ENCODE results near the gene SNAP91. TPM values are rescaled to one million over a fixed set of nuclear protein-coding genes. Genes with fewer than 3 reads are reported as not detected.

The SNAP91 gene
- total and polyA plus RNA-seq, 9 of the 15 experiments (the other 6 are each of a cell fraction or from before 2014, with no cell fraction given): not detected

DNA sequence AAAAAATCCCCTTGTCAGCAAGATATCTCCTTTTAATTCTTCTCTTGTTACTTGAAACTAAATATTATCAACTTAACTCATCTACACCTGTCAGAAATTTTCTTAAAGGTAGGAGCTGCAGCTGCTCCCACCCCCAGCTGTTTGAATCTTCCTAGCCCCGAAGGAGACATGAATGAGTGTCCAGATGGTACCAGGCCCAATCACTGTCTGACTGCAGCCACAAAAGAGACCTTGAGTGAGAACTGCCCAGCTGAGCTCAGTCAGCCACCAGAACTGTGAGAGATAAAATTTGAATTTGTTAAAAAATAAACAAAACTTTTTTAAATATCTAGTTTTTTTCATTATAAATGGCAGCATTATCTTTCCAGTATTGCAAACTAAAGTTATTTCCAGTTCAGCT, 111.8 kb downstream of the SNAP91 start:
- H3K27ac ChIP-seq (ENCODE audit: extremely low read depth, low read depth, low read length): no peak overlapping the region
- ChIA-PET CTCF (ENCODE audit: low intra/inter-chr PET ratio) (no interaction called here), POLR2A (no interaction called here)
- BruUV-seq (replicated peaks): no TSS peak
- H2AFZ ChIP-seq (ENCODE audit: low read depth, low read length): no peak overlapping the region
- WGBS (ENCODE audit: insufficient coverage, low coverage, missing lambda C conversion rate): 0% methylated on average over 1 of the region's 1 CpG
- FAIRE-seq: no peak
- no peak overlapping the region for H3K9ac ChIP-seq (ENCODE audit: insufficient read depth in 1 of 2, low read depth in 2 of 2, low read length in 2 of 2)
- no peaks in the 10 kb centered on the region for H4K20me1 ChIP-seq (replicated peaks; ENCODE audit: control insufficient read depth, insufficient read depth, low read length)
- DNase-seq (ENCODE audit: extremely low read depth in 1 of 4, low spot score in 3 of 4): no peak
- peaks cover 2 to 5% of the 10 kb centered on the region in 2 experiments; a peak in 2 of 5 replicates for H3K27me3 ChIP-seq (ENCODE audit: control insufficient read depth in 2 of 2, insufficient read depth in 2 of 2, low read length in 2 of 2)
- H3K4me1 ChIP-seq (replicated peaks in 1 of 2; ENCODE audit: control insufficient read depth in 2 of 2, insufficient read depth in 2 of 2, low read length in 2 of 2): peaks cover 0 to 4% of the 10 kb centered on the region in 2 experiments; a peak in 1 of 5 replicates
- in situ Hi-C loops (cut with MboI): no loop called here
- ATAC-seq: no peak
- TF ChIP-seq, protein P1, sequence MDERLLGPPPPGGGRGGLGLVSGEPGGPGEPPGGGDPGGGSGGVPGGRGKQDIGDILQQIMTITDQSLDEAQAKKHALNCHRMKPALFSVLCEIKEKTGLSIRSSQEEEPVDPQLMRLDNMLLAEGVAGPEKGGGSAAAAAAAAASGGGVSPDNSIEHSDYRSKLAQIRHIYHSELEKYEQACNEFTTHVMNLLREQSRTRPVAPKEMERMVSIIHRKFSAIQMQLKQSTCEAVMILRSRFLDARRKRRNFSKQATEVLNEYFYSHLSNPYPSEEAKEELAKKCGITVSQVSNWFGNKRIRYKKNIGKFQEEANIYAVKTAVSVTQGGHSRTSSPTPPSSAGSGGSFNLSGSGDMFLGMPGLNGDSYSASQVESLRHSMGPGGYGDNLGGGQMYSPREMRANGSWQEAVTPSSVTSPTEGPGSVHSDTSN (CRISPR knock-in tag; IDR thresholded peaks at IDR 0.05; ENCODE audit: low read depth): no peak
- TF ChIP-seq, protein P1 (tag; conservative IDR thresholded peaks at IDR 0.05; ENCODE audit: low read depth): no peak
- TF ChIP-seq C11orf30 (IDR thresholded peaks at IDR 0.05; ENCODE audit: low read depth): 0 out of 2 replicates have a peak, but pooled peaks have one; percentile 28
- H3K36me3 ChIP-seq (ENCODE audit: control insufficient read depth, insufficient read depth, low read length): no peaks in the 10 kb centered on the region
- intact Hi-C loops (cut with micrococcal nuclease): no loop called here
- H3K79me2 ChIP-seq (ENCODE audit: control insufficient read depth, insufficient read depth, low read length): no peaks in the 10 kb centered on the region
- H3K9me3 ChIP-seq (replicated peaks; ENCODE audit: control insufficient read depth, insufficient read depth, low read depth, low read length): no peaks in the 10 kb centered on the region
- H3K4me3 ChIP-seq: no peak overlapping the region
- H3K4me2 ChIP-seq (ENCODE audit: insufficient read depth, low read length): no peak overlapping the region
- no peaks in the 10 kb centered on the region for H3K9me1 ChIP-seq (ENCODE audit: control insufficient read depth, insufficient read depth, low read length)

DNA sequence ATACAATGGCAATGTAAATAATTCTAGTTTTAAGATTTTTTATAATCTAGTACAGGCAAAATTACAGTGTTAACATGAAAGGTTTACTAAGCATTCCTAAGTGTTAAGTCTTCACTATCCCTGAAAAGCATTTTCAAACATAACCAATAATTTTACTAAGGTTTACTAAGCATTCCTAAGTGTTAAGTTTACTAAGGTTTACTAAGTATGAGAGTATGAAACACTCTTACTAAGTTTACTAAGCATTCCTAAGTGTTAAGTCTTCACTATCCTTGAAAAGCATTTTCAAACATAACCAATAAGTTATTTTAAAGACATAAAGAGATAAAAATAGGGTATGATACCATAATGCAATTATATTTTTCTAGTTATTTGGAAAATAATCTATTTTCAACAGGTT, 114.0 kb downstream of the SNAP91 start:
- no peak overlapping the region for H3K9ac ChIP-seq (ENCODE audit: insufficient read depth in 1 of 2, low read depth in 2 of 2, low read length in 2 of 2)
- no peak overlapping the region for H2AFZ ChIP-seq (ENCODE audit: low read depth, low read length)
- H3K27me3 ChIP-seq (ENCODE audit: control insufficient read depth in 2 of 2, insufficient read depth in 2 of 2, low read length in 2 of 2): peaks cover 2 to 5% of the 10 kb centered on the region in 2 experiments; a peak in 2 of 5 replicates
- ChIA-PET CTCF (ENCODE audit: low intra/inter-chr PET ratio) (no interaction called here), POLR2A (no interaction called here)
- no peak overlapping the region for H3K27ac ChIP-seq (ENCODE audit: extremely low read depth, low read depth, low read length)
- no peaks in the 10 kb centered on the region for H3K9me1 ChIP-seq (ENCODE audit: control insufficient read depth, insufficient read depth, low read length)
- peaks cover 0 to 4% of the 10 kb centered on the region in 2 experiments; a peak in 1 of 5 replicates for H3K4me1 ChIP-seq (replicated peaks in 1 of 2; ENCODE audit: control insufficient read depth in 2 of 2, insufficient read depth in 2 of 2, low read length in 2 of 2)
- H3K79me2 ChIP-seq (ENCODE audit: control insufficient read depth, insufficient read depth, low read length): no peaks in the 10 kb centered on the region
- no peak for ATAC-seq
- no peak overlapping the region for H3K4me2 ChIP-seq (ENCODE audit: insufficient read depth, low read length)
- no peaks in the 10 kb centered on the region for H3K9me3 ChIP-seq (replicated peaks; ENCODE audit: control insufficient read depth, insufficient read depth, low read depth, low read length)
- intact Hi-C loops (cut with micrococcal nuclease): loop anchor here (5.0 kb wide), 2 partner anchors 58 to 373 kb away; no protein-coding TSS in a partner anchor
- no peaks in the 10 kb centered on the region for H4K20me1 ChIP-seq (replicated peaks; ENCODE audit: control insufficient read depth, insufficient read depth, low read length)
- no peak for DNase-seq (ENCODE audit: extremely low read depth in 1 of 4, low spot score in 3 of 4)
- H3K4me3 ChIP-seq: no peak overlapping the region
- in situ Hi-C loops (cut with MboI): no loop called here
- no TSS peak for BruUV-seq (replicated peaks)
- no peaks in the 10 kb centered on the region for H3K36me3 ChIP-seq (ENCODE audit: control insufficient read depth, insufficient read depth, low read length)
- FAIRE-seq: no peak
- TF ChIP-seq, protein P2, sequence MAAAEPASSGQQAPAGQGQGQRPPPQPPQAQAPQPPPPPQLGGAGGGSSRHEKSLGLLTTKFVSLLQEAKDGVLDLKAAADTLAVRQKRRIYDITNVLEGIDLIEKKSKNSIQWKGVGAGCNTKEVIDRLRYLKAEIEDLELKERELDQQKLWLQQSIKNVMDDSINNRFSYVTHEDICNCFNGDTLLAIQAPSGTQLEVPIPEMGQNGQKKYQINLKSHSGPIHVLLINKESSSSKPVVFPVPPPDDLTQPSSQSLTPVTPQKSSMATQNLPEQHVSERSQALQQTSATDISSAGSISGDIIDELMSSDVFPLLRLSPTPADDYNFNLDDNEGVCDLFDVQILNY (CRISPR knock-in tag; IDR thresholded peaks at IDR 0.05): no peak
- TF ChIP-seq, protein P3, sequence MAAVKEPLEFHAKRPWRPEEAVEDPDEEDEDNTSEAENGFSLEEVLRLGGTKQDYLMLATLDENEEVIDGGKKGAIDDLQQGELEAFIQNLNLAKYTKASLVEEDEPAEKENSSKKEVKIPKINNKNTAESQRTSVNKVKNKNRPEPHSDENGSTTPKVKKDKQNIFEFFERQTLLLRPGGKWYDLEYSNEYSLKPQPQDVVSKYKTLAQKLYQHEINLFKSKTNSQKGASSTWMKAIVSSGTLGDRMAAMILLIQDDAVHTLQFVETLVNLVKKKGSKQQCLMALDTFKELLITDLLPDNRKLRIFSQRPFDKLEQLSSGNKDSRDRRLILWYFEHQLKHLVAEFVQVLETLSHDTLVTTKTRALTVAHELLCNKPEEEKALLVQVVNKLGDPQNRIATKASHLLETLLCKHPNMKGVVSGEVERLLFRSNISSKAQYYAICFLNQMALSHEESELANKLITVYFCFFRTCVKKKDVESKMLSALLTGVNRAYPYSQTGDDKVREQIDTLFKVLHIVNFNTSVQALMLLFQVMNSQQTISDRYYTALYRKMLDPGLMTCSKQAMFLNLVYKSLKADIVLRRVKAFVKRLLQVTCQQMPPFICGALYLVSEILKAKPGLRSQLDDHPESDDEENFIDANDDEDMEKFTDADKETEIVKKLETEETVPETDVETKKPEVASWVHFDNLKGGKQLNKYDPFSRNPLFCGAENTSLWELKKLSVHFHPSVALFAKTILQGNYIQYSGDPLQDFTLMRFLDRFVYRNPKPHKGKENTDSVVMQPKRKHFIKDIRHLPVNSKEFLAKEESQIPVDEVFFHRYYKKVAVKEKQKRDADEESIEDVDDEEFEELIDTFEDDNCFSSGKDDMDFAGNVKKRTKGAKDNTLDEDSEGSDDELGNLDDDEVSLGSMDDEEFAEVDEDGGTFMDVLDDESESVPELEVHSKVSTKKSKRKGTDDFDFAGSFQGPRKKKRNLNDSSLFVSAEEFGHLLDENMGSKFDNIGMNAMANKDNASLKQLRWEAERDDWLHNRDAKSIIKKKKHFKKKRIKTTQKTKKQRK (IDR thresholded peaks at IDR 0.05; ENCODE audit: borderline replicate concordance, low read depth, low read length): no peak
- TF ChIP-seq POLR2AphosphoS5 (IDR thresholded peaks at IDR 0.05; ENCODE audit: control insufficient read depth, insufficient read depth, low read depth, low read length) (no peak), TOE1 (IDR thresholded peaks at IDR 0.05; ENCODE audit: borderline replicate concordance) (no peak), TOE1 (CRISPR knock-in tag; IDR thresholded peaks at IDR 0.05; ENCODE audit: borderline replicate concordance, low read depth) (no peak), CAMTA2 (CRISPR knock-in tag; conservative IDR thresholded peaks at IDR 0.05) (no peak)

All from K562 (cell line).